C4-2B (cell line): ENCODE measurements around the gene TPP1.

ENCODE experiments used
- CTCF ChIP-seq: fragments of 450-650 bp; conservative IDR thresholded peaks from 2 replicates; pipeline ENCODE4 v1.5.1; 2017; ENCODE audit warnings: mild to moderate bottlenecking
- ZFX ChIP-seq: fragments of 450-650 bp; IDR thresholded peaks from 2 replicates; pipeline ENCODE4 v1.6.1; 2017

GRCh38 chr11:6565325-6565724 lies 53.9 kb downstream of the TPP1 start:
- no peak for TF ChIP-seq CTCF
- TF ChIP-seq ZFX, result no peak
